Esophagus squamous epithelium (tissue), 5 donors: Measurements from ENCODE around the gene RIIAD1. TPM values are rescaled to one million over a fixed set of nuclear protein-coding genes. Genes with fewer than 3 reads are reported as not detected.

Experiments used
- DNase-seq: peaks from one replicate; lab custom pipeline; 2025; lab: John Stamatoyannopoulos, UW
- H3K27ac ChIP-seq, 4 donors: fragments of 200-600 bp; sonication (generic); one replicate each; pipeline ENCODE4 v1.5.1; 2016 to 2019; ENCODE audit warnings: mild to moderate bottlenecking in 1 of 4
- H3K27me3 ChIP-seq, 4 donors: fragments of 200-600 bp; sonication (generic); 1 replicate in 3 of 4; 2 replicates in 1 of 4; pipeline versions ENCODE4 v1.5.1 to v1.6.0; 2017 to 2021; ENCODE audit warnings: antibody characterized with exemption in 1 of 4
- H3K36me3 ChIP-seq, 3 donors: fragments of 200-600 bp; sonication (generic); one replicate each; pipeline ENCODE4 v1.5.1; 2016 to 2019
- H3K4me1 ChIP-seq, 3 donors: fragments of 200-600 bp; sonication (generic); one replicate each; pipeline ENCODE4 v1.5.1; 2017 to 2019
- H3K4me3 ChIP-seq, 4 donors: fragments of 200-600 bp; sonication (generic); 1 replicate in 3 of 4; 2 replicates in 1 of 4; pipeline ENCODE4 v1.5.1; 2016 to 2019; ENCODE audit warnings: mild to moderate bottlenecking in 2 of 4, moderate library complexity in 1 of 4
- H3K9me3 ChIP-seq, 3 donors: fragments of 200-600 bp; sonication (generic); one replicate each; pipeline ENCODE4 v1.5.1; 2016 to 2019
- POLR2A ChIP-seq, 4 donors: fragments of 450-650 bp; IDR thresholded peaks; one replicate each; pipeline ENCODE4 v1.6.1; 2017; ENCODE audit warnings: antibody characterized with exemption in 4 of 4, mild to moderate bottlenecking in 4 of 4, moderate library complexity in 3 of 4
- WGBS, 2 donors: methylation state at CpG; one replicate each; pipeline ENCODE4 v1.1.5; 2018; 5-methylcytosine and 5-hydroxymethylcytosine counted together
- intact Hi-C: fragments of 100-400 bp; cut with DNase I; formaldehyde crosslinking; loops from one replicate; pipeline ENCODE4 v1.15.0; 2022
- total RNA-seq, 4 donors: library from RNA; depleted of rRNA; stranded (reverse); fragments of >200 nt; gene quantifications; one replicate each; pipeline ENCODE4 v1.1.0, GENCODE V29; 2016
- TF ChIP-seq, protein P1 (sequence below), 6 experiments: fragments of 450-650 bp in 4 of 6; fragments of 200-600 bp in 2 of 6; sonication (generic) in 2 of 6; IDR thresholded peaks; one replicate each; pipeline ENCODE4 v1.5.1; 2016 to 2019; ENCODE audit warnings: antibody characterized with exemption in 6 of 6, mild to moderate bottlenecking in 4 of 6, moderate library complexity in 4 of 6
- donor health status: DM: yes; HTN: yes; CAD: no.

The RIIAD1 gene
- total RNA-seq, 4 donors from 2014 or later: not detected

GRCh38 chr1:151707541-151708065, 13.7 kb upstream of the RIIAD1 start:
- TF ChIP-seq, protein P1, sequence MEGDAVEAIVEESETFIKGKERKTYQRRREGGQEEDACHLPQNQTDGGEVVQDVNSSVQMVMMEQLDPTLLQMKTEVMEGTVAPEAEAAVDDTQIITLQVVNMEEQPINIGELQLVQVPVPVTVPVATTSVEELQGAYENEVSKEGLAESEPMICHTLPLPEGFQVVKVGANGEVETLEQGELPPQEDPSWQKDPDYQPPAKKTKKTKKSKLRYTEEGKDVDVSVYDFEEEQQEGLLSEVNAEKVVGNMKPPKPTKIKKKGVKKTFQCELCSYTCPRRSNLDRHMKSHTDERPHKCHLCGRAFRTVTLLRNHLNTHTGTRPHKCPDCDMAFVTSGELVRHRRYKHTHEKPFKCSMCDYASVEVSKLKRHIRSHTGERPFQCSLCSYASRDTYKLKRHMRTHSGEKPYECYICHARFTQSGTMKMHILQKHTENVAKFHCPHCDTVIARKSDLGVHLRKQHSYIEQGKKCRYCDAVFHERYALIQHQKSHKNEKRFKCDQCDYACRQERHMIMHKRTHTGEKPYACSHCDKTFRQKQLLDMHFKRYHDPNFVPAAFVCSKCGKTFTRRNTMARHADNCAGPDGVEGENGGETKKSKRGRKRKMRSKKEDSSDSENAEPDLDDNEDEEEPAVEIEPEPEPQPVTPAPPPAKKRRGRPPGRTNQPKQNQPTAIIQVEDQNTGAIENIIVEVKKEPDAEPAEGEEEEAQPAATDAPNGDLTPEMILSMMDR (IDR thresholded peaks at IDR 0.05): no peak
- no peak for TF ChIP-seq POLR2A (IDR thresholded peaks at IDR 0.05)
- WGBS, 2 donors: 90 to 92% methylated on average over 2 to 4 of the region's 15 CpGs
- peaks cover 0 to 16% (median 0%) of the 10 kb centered on the region in 4 donors for H3K27me3 ChIP-seq
- no peak overlapping the region for H3K27ac ChIP-seq
- intact Hi-C loops: no loop called here
- DNase-seq: no peak
- H3K9me3 ChIP-seq: no peaks in the 10 kb centered on the region
- no peaks in the 10 kb centered on the region for H3K4me1 ChIP-seq
- H3K36me3 ChIP-seq: no peaks in the 10 kb centered on the region
- no peak overlapping the region for H3K4me3 ChIP-seq

DNA sequence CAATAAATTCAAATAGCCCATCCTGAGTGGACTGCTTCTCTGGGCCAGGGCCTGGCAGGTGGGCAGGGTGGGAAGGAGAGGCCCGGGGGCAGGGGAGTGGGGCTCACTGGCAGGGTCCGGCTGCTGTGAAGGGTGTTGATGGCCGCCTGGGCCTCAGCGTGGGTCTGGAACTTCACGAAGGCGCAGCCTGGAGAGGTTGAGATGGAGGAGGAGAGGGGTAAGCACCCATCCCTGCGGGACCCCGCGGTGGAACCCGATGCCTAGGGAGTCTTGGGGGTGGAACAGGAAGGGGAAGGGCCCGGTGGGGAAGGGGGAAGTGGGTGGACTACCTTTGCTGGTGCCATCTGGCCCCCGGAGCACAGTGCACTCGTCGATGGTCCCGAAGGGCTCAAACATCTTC, 12.4 kb upstream of the RIIAD1 start:
- Histone ChIP-seq H3K36me3 (no peaks in the 10 kb centered on the region), H3K4me1 (peaks cover 0 to 6% (median under 1%) of the 10 kb centered on the region in 3 donors), H3K9me3 (no peaks in the 10 kb centered on the region), H3K4me3 (no peak overlapping the region), H3K27ac (no peak overlapping the region), H3K27me3 (peaks cover 0 to 23% (median 0%) of the 10 kb centered on the region in 4 donors)
- TF ChIP-seq, protein P1 (IDR thresholded peaks at IDR 0.05): no peak
- DNase-seq: no peak
- intact Hi-C loops: no loop called here
- 72 to 100% methylated on average over 2 to 10 of the region's 15 CpGs for WGBS, 2 donors

DNA sequence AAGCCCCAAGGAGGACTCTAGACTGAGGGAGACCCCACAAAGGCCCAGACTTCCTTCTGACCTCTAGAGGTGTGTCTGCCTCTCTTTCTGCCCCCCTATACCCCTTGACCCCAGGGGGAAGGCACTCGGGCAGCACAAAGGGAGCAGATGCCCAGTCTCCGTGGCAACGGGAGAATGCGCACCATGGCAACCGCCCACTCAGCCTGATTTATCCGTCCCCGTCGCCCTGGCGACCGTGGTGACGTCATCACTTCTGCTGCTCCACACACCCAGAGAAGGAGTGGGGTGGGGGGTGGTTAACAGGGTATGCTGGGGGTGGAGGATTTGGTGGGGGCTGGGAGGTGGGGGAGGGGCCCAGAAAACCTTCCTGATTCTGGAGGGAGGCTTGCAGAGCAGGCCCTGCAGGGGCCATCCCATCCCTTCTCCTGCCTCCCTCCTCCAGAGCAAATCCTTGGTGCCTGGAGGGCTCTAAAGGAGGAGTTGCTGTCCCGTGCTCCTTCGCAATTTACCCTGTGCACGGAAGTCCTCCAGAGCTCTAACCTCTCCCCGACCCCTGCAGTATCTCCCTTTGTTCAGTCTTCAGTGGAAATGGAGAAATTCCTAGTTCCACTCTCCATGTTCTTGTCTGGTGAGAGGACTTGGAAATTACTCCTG, 11.0 kb upstream of the RIIAD1 start:
- intact Hi-C loops: no loop called here
- Histone ChIP-seq H3K4me3 (no peak overlapping the region), H3K27me3 (peaks cover 0 to 35% (median 0%) of the 10 kb centered on the region in 4 donors), H3K27ac (no peak overlapping the region), H3K9me3 (no peaks in the 10 kb centered on the region), H3K4me1 (peaks cover 0 to 8% (median 5%) of the 10 kb centered on the region in 3 donors), H3K36me3 (no peaks in the 10 kb centered on the region)
- 31% methylated on average over 4 to 6 of the region's 15 CpGs for WGBS, 2 donors
- TF ChIP-seq, protein P1 (IDR thresholded peaks at IDR 0.05): no peak
- TF ChIP-seq POLR2A (IDR thresholded peaks at IDR 0.05): no peak
- no peak for DNase-seq

DNA sequence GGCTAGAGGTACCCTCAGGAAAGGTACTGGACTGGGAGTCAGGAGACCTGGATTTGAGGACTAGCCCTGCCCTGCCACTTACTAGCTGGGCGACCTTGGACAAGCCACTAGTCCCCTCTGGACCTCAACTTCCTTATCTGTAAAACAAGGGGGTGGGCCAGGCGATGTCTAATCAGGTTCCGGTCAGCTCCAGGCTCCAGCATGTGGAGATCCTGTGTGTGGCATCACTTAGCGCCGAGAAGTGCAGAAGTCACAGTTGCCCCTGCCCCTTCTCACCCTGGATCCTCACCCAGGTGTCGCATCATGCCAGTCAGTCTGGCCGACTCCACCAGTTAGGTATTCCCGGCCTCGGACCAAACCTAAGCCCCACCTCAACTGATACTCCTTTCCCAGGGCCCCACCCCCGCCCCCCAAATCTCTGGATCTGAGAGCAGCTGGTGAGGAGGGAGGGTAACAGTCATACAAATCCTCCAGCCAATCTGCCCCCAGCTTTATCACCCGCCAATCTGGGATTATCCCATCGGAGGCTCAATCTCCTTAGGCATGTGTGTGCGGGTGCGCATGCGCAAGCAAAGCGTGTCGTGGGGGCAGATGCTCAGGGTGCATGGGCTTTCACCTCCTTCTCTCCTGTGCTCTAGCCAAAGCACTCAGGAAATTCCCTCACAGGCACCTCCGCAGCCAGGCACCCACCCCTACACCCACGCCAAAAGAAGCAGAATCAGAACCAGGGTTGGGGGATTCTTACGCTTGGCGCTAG, 10.1 kb upstream of the RIIAD1 start:
- Histone ChIP-seq H3K27me3 (peaks cover 0 to 43% (median 0%) of the 10 kb centered on the region in 4 donors), H3K4me1 (peaks cover 0 to 8% (median 5%) of the 10 kb centered on the region in 3 donors), H3K4me3 (no peak overlapping the region), H3K9me3 (no peaks in the 10 kb centered on the region), H3K27ac (no peak overlapping the region), H3K36me3 (no peaks in the 10 kb centered on the region)
- 80 to 86% methylated on average over 9 to 10 of the region's 21 CpGs for WGBS, 2 donors
- TF ChIP-seq, protein P1 (IDR thresholded peaks at IDR 0.05): no peak
- no peak for TF ChIP-seq POLR2A (IDR thresholded peaks at IDR 0.05)
- intact Hi-C loops: no loop called here
- no peak for DNase-seq

GRCh38 chr1:151711951-151712350, 9.4 kb upstream of the RIIAD1 start:
- peaks cover 0 to 50% (median 4%) of the 10 kb centered on the region in 4 donors for H3K27me3 ChIP-seq
- H3K36me3 ChIP-seq: no peaks in the 10 kb centered on the region
- no peak overlapping the region for H3K4me3 ChIP-seq
- H3K4me1 ChIP-seq: peaks cover 0 to 15% (median 5%) of the 10 kb centered on the region in 3 donors
- intact Hi-C loops: no loop called here
- 56 to 65% methylated on average over 7 to 10 of the region's 10 CpGs for WGBS, 2 donors
- DNase-seq: no peak
- H3K27ac ChIP-seq: no peak overlapping the region
- no peaks in the 10 kb centered on the region for H3K9me3 ChIP-seq
- TF ChIP-seq POLR2A (IDR thresholded peaks at IDR 0.05): no peak
- TF ChIP-seq, protein P1 (IDR thresholded peaks at IDR 0.05): no peak
